Measurements from ENCODE around the gene ALPG. TPM values are rescaled to one million over a fixed set of nuclear protein-coding genes. Genes with fewer than 3 reads are reported as not detected.
"Not testable (repeated sequence)": the region's sequence is repeated elsewhere in the genome, so short reads cannot be mapped to it uniquely, and the experiment has no call there.

Gene ALPG
- total RNA-seq, 1 donor from 2014 or later: not detected

- no peak for DNase-seq (ENCODE audit: low read depth, low spot score)
Observed at GRCh38 chr2:232395586-232395985, 11.1 kb upstream of the ALPG start.

- DNase-seq (ENCODE audit: low read depth, low spot score): no peak
Observed at GRCh38 chr2:232396683-232397082, 10.0 kb upstream of the ALPG start.

- no peak for DNase-seq (ENCODE audit: low read depth, low spot score)
Observed at GRCh38 chr2:232398293-232399034, 8.2 kb upstream of the ALPG start.

GRCh38 chr2:232400256-232401015, 6.2 kb upstream of the ALPG start:
- DNase-seq (ENCODE audit: low read depth, low spot score): no peak

- no peak for DNase-seq (ENCODE audit: low read depth, low spot score)
Observed at GRCh38 chr2:232402518-232402917, 4.1 kb upstream of the ALPG start.

- DNase-seq (ENCODE audit: low read depth, low spot score): no peak
Observed at GRCh38 chr2:232405943-232406510, 617 bp upstream of the ALPG start.

GRCh38 chr2:232407428-232408150, 945 bp downstream of the ALPG start:
- DNase-seq (ENCODE audit: low read depth, low spot score): not testable (repeated sequence)

- not testable (repeated sequence) for DNase-seq (ENCODE audit: low read depth, low spot score)
Observed at GRCh38 chr2:232408269-232408668, 1.6 kb downstream of the ALPG start.

- DNase-seq (ENCODE audit: low read depth, low spot score): not testable (repeated sequence)
Observed at GRCh38 chr2:232409617-232410016, 3.0 kb downstream of the ALPG start.

GRCh38 chr2:232410238-232410900, 3.7 kb downstream of the ALPG start:
- DNase-seq (ENCODE audit: low read depth, low spot score): no peak

- DNase-seq (ENCODE audit: low read depth, low spot score): no peak
Observed at GRCh38 chr2:232411901-232412629, 5.4 kb downstream of the ALPG start.

- no peak for DNase-seq (ENCODE audit: low read depth, low spot score)
Observed at GRCh38 chr2:232412986-232413385, 6.3 kb downstream of the ALPG start.

- DNase-seq (ENCODE audit: low read depth, low spot score): no peak
Observed at GRCh38 chr2:232415138-232415690, 8.6 kb downstream of the ALPG start.

- no peak for DNase-seq (ENCODE audit: low read depth, low spot score)
Observed at GRCh38 chr2:232415736-232416520, 9.3 kb downstream of the ALPG start.

- DNase-seq (ENCODE audit: low read depth, low spot score): no peak
Observed at GRCh38 chr2:232416521-232417470, 10.2 kb downstream of the ALPG start.

- no peak for DNase-seq (ENCODE audit: low read depth, low spot score)
Observed at GRCh38 chr2:232417489-232417888, 10.8 kb downstream of the ALPG start.

GRCh38 chr2:232418056-232418455, 11.4 kb downstream of the ALPG start:
- DNase-seq (ENCODE audit: low read depth, low spot score): no peak

All from pulmonary artery endothelial cell (primary cell).